ENCODE data around the gene AP3S1.

AP3S1 gene

DNA sequence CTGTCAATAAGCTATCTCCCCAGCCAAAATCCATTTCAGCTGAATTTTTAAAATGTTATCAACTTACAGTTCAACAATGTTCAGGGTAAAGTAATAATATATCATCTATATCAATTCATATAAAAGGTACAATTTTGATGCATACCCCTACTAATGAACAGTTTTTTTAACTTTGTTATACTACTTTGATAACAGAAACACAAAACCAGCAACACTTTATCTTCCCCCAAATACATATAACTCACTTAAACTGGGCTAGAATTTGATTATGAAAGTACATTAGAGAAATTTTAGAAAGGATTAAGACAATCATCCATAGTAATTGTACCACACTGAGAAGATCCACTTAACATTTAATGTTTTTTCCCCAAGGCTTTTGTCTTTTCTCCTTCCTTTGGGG, 30.3 kb upstream of the AP3S1 start:
- TF ChIP-seq ZNF521 (tag by site-specific recombination; IDR thresholded peaks at IDR 0.05) (no peak), KLF7 (tag by site-specific recombination; IDR thresholded peaks at IDR 0.05; ENCODE audit: borderline replicate concordance) (no peak), ZNF776 (tag by site-specific recombination; IDR thresholded peaks at IDR 0.05; ENCODE audit: borderline replicate concordance) (no peak)
- TF ChIP-seq, protein P1, sequence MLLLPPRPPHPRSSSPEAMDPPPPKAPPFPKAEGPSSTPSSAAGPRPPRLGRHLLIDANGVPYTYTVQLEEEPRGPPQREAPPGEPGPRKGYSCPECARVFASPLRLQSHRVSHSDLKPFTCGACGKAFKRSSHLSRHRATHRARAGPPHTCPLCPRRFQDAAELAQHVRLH (tag by site-specific recombination; IDR thresholded peaks at IDR 0.05), result no peak
- 0 out of 2 replicates have a peak, but pooled peaks cover 2% of the 10 kb centered on the region for H3K4me1 ChIP-seq (ENCODE audit: control insufficient read depth, insufficient read depth, low read length)
- POLR2A ChIA-PET, result no interaction called here
- no peak overlapping the region for H3K4me3 ChIP-seq (ENCODE audit: low read depth, low read length)
- H3K27ac ChIP-seq (ENCODE audit: extremely low read depth, low read depth, low read length), result no peak overlapping the region
- no peaks in the 10 kb centered on the region for H3K9me3 ChIP-seq (ENCODE audit: control insufficient read depth, insufficient read depth, low read depth, low read length)
- CTCF ChIA-PET, result no interaction called here
- H3K36me3 ChIP-seq (ENCODE audit: control insufficient read depth in 2 of 2, insufficient read depth in 1 of 2, low read length in 2 of 2), result peaks cover 0 to 3% of the 10 kb centered on the region in 2 experiments; a peak in 1 of 3 replicates

DNA sequence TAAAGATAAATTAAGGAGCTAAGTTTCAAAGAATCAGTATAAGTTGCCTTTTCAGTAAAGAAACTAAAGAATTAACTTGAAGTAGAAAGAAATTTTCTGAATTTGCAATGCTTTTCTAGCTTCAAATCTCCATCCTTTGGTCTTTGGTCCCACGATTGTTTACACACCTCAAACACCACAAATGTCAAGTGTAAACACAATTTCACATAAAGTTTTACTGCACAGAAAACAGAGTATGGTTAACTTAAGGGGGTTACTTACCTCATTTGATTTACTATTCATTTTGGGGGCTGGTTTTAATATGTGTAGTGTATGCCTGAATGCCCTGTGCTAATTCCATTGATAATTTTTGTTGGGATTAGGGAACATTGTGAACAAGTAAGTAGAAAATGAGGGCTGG, 29.4 kb upstream of the AP3S1 start:
- H3K4me3 ChIP-seq (ENCODE audit: low read depth, low read length), result no peak overlapping the region
- CTCF ChIA-PET, result no interaction called here
- H3K36me3 ChIP-seq (ENCODE audit: control insufficient read depth in 2 of 2, insufficient read depth in 1 of 2, low read length in 2 of 2), result no peaks in the 10 kb centered on the region
- H3K4me1 ChIP-seq (ENCODE audit: control insufficient read depth, insufficient read depth, low read length), result 0 out of 2 replicates have a peak, but pooled peaks cover 2% of the 10 kb centered on the region
- POLR2A ChIA-PET, result no interaction called here
- TF ChIP-seq ZNF341 (tag by site-specific recombination; IDR thresholded peaks at IDR 0.05; ENCODE audit: low read depth), result no peak
- no peak for TF ChIP-seq ZNF529 (tag by site-specific recombination; IDR thresholded peaks at IDR 0.05; ENCODE audit: insufficient replicate concordance)
- no peak for TF ChIP-seq ZNF391 (tag by site-specific recombination; IDR thresholded peaks at IDR 0.05; ENCODE audit: borderline replicate concordance, low read depth)
- no peak for TF ChIP-seq ZNF175 (tag by site-specific recombination; IDR thresholded peaks at IDR 0.05)
- TF ChIP-seq MEIS1 (CRISPR knock-in tag; IDR thresholded peaks at IDR 0.05; ENCODE audit: borderline replicate concordance), result no peak
- TF ChIP-seq KLF9 (tag by site-specific recombination; IDR thresholded peaks at IDR 0.05; ENCODE audit: low read depth), result no peak
- no peak for TF ChIP-seq RBAK (tag by site-specific recombination; IDR thresholded peaks at IDR 0.05)
- TF ChIP-seq ZNF777 (tag by site-specific recombination; IDR thresholded peaks at IDR 0.05; ENCODE audit: borderline replicate concordance), result no peak
- no peak for TF ChIP-seq ZNF223 (tag by site-specific recombination; IDR thresholded peaks at IDR 0.05)
- no peak for TF ChIP-seq ZNF660 (tag by site-specific recombination; IDR thresholded peaks at IDR 0.05)
- no peak for TF ChIP-seq ZNF19 (tag by site-specific recombination; IDR thresholded peaks at IDR 0.05; ENCODE audit: low read depth)
- no peak for TF ChIP-seq ZNF600 (tag by site-specific recombination; IDR thresholded peaks at IDR 0.05)
- no peak for TF ChIP-seq ZNF768 (tag by site-specific recombination; IDR thresholded peaks at IDR 0.05)
- TF ChIP-seq GLIS2 (tag by site-specific recombination; IDR thresholded peaks at IDR 0.05), result no peak
- TF ChIP-seq, protein P2, sequence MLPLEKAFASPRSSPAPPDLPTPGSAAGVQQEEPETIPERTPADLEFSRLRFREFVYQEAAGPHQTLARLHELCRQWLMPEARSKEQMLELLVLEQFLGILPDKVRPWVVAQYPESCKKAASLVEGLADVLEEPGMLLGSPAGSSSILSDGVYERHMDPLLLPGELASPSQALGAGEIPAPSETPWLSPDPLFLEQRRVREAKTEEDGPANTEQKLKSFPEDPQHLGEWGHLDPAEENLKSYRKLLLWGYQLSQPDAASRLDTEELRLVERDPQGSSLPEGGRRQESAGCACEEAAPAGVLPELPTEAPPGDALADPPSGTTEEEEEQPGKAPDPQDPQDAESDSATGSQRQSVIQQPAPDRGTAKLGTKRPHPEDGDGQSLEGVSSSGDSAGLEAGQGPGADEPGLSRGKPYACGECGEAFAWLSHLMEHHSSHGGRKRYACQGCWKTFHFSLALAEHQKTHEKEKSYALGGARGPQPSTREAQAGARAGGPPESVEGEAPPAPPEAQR (tag by site-specific recombination; IDR thresholded peaks at IDR 0.05), result no peak
- no peak for TF ChIP-seq ZNF324 (tag by site-specific recombination; IDR thresholded peaks at IDR 0.05)
- no peak for TF ChIP-seq ZNF354C (tag by site-specific recombination; IDR thresholded peaks at IDR 0.05; ENCODE audit: borderline replicate concordance, low read depth)
- no peak for TF ChIP-seq FEZF1 (tag by site-specific recombination; IDR thresholded peaks at IDR 0.05)
- H3K27ac ChIP-seq (ENCODE audit: extremely low read depth, low read depth, low read length), result no peak overlapping the region
- H3K9me3 ChIP-seq (ENCODE audit: control insufficient read depth, insufficient read depth, low read depth, low read length), result no peaks in the 10 kb centered on the region

DNA sequence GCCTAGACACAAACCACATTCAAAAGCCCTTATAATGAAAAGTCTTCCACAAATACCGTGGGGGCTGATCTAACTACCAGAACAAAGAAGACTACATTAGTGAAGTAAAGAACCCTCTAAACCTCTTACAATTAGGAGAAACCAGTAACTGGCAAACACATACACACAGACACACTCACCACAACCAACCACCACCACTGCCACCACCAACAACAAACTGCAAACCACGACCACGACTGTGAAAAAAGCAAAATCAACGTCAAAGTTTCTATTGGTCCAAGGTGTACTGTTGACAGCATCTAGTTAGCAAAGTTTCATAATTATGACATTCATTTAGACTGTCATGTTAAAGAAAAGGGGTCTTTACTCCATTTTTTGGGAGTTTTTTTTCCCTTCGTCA, 28.0 kb upstream of the AP3S1 start:
- H3K4me3 ChIP-seq (ENCODE audit: low read depth, low read length), result no peak overlapping the region
- CTCF ChIA-PET, result no interaction called here
- TF ChIP-seq ZNF555 (tag by site-specific recombination; conservative IDR thresholded peaks at IDR 0.05), result no peak
- no peak for TF ChIP-seq ZNF514 (tag by site-specific recombination; IDR thresholded peaks at IDR 0.05)
- TF ChIP-seq GLIS1 (tag by site-specific recombination; IDR thresholded peaks at IDR 0.05), result no peak
- no peak for TF ChIP-seq ZNF791 (tag by site-specific recombination; IDR thresholded peaks at IDR 0.05)
- TF ChIP-seq BCL11A (tag by site-specific recombination; IDR thresholded peaks at IDR 0.05; ENCODE audit: low read depth), result no peak
- TF ChIP-seq, protein P3, sequence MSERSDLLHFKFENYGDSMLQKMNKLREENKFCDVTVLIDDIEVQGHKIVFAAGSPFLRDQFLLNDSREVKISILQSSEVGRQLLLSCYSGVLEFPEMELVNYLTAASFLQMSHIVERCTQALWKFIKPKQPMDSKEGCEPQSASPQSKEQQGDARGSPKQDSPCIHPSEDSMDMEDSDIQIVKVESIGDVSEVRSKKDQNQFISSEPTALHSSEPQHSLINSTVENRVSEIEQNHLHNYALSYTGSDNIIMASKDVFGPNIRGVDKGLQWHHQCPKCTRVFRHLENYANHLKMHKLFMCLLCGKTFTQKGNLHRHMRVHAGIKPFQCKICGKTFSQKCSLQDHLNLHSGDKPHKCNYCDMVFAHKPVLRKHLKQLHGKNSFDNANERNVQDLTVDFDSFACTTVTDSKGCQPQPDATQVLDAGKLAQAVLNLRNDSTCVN (tag by site-specific recombination; optimal IDR thresholded peaks at IDR 0.05), result no peak
- no peak for TF ChIP-seq ZNF140 (tag by site-specific recombination; IDR thresholded peaks at IDR 0.05)
- no peak for TF ChIP-seq HOXA7 (CRISPR knock-in tag; IDR thresholded peaks at IDR 0.05; ENCODE audit: borderline replicate concordance)
- no peak for TF ChIP-seq ZNF266 (tag by site-specific recombination; IDR thresholded peaks at IDR 0.05; ENCODE audit: low read depth)
- no peak for TF ChIP-seq ZNF19 (tag by site-specific recombination; IDR thresholded peaks at IDR 0.05; ENCODE audit: low read depth)
- TF ChIP-seq ZNF174 (tag by site-specific recombination; IDR thresholded peaks at IDR 0.05), result no peak

More for the DNA sequence above, 28.0 kb upstream of the AP3S1 start:
- no peak overlapping the region for H3K27ac ChIP-seq (ENCODE audit: extremely low read depth, low read depth, low read length)
- POLR2A ChIA-PET, result no interaction called here
- H3K36me3 ChIP-seq (ENCODE audit: control insufficient read depth in 2 of 2, insufficient read depth in 1 of 2, low read length in 2 of 2), result no peaks in the 10 kb centered on the region
- no peaks in the 10 kb centered on the region for H3K9me3 ChIP-seq (ENCODE audit: control insufficient read depth, insufficient read depth, low read depth, low read length)
- H3K4me1 ChIP-seq (ENCODE audit: control insufficient read depth, insufficient read depth, low read length), result 0 out of 2 replicates have a peak, but pooled peaks cover 2% of the 10 kb centered on the region

Data from HEK293 (cell line).